Upper lobe of right lung (tissue), 1 donor: ENCODE results near the gene MAP7D3. TPM values are rescaled to one million over a fixed set of nuclear protein-coding genes. Genes with fewer than 3 reads are reported as not detected.

Experiments
- ATAC-seq: fragments of 200-7000 bp; cut with Tn5 transposase; one replicate; pipeline ENCODE4 v1.9.1; 2020; ENCODE audit warnings: mild to moderate bottlenecking, moderate library complexity
- DNase-seq: peaks from one replicate; pipeline ENCODE4 v3.0.0-alpha.2; 2020
- H3K27ac ChIP-seq: fragments of 200-600 bp; one replicate; pipeline ENCODE4 v1.8.0; 2022
- H3K27me3 ChIP-seq: fragments of 200-600 bp; one replicate; pipeline ENCODE4 v1.8.0; 2022; ENCODE audit warnings: mild to moderate bottlenecking
- H3K36me3 ChIP-seq: fragments of 200-600 bp; one replicate; pipeline ENCODE4 v1.8.0; 2022
- H3K4me1 ChIP-seq: fragments of 200-600 bp; one replicate; pipeline ENCODE4 v1.8.0; 2022
- H3K4me3 ChIP-seq: fragments of 200-600 bp; one replicate; pipeline ENCODE4 v1.8.0; 2022; ENCODE audit warnings: mild to moderate bottlenecking
- H3K9me3 ChIP-seq: fragments of 200-600 bp; one replicate; pipeline ENCODE4 v1.8.0; 2022
- CTCF ChIP-seq: fragments of 200-600 bp; IDR thresholded peaks from one replicate; pipeline ENCODE4 v1.8.0; 2022; ENCODE audit warnings: antibody characterized with exemption
- intact Hi-C: fragments of 100-400 bp; cut with DNase I; formaldehyde crosslinking; loops from one replicate; pipeline ENCODE4 v1.11.0; 2022
- total RNA-seq: library from RNA; stranded (reverse); fragmentation: NEBNext Ultra II Directional; extraction: Animal tissue kit (Norgen Biotek cat#: 25700); gene quantifications from one replicate; pipeline ENCODE4 v1.2.1, GENCODE V29; 2021
- donor health status: DM: no; HTN: yes; CAD: no; lungs with severe emphysema.

The MAP7D3 gene
- total RNA-seq, 1 donor from 2014 or later, result 7.9 TPM

GRCh38 chrX:136209751-136210150, 41.4 kb downstream of the MAP7D3 start:
- intact Hi-C loops, result loop anchor here (5.0 kb wide), 1 partner anchor 42 kb away; no protein-coding TSS in a partner anchor
- Histone ChIP-seq H3K4me1 (peaks cover 11% of the 10 kb centered on the region), H3K27me3 (no peaks in the 10 kb centered on the region), H3K4me3 (no peak overlapping the region), H3K9me3 (no peaks in the 10 kb centered on the region), H3K36me3 (peaks cover 4% of the 10 kb centered on the region), H3K27ac (no peak overlapping the region)
- no peak for ATAC-seq
- no peak for TF ChIP-seq CTCF
- DNase-seq, result no peak

DNA sequence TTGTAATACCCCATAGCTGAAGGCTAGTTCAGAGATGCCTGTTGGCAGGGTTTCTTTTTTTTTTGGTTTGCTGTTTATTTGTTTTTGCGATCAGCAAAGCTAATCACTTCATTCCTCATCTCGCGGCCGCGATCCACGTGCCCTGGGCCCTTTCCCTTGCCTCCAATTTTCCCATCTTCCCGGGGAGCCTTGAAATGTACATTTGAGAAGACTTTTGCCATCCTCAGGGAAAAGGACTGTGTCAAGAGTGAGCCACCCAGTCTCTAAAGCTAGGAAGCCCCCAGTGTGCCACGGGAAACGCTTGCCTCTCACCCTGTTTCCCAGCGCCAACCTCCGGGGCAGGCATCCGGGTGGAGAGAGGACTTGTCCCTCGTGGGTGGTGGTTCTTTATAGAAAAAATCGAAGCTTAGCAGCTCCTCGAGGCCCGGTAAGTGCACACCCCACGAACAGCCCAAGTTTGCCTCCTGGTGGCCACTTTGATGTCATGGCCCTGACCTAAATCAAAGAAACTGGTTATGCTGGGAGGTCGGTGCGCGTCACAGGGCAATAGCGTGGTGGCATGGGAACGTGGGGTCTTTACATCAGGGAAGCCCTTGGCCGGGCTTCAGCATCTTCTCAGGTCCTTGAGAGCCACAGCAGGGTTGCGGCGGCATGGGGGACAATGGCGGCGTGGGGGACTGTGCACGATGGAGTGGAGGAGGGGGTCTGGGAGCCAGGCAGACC, 42.0 kb downstream of the MAP7D3 start:
- DNase-seq, result peak; percentile 66
- peak; percentile 72 for ATAC-seq
- peaks cover 4% of the 10 kb centered on the region for H3K36me3 ChIP-seq
- intact Hi-C loops, result no loop called here
- TF ChIP-seq CTCF, result peak; percentile 49
- no peaks in the 10 kb centered on the region for H3K9me3 ChIP-seq
- H3K4me3 ChIP-seq, result no peak overlapping the region
- peaks cover 13% of the 10 kb centered on the region for H3K4me1 ChIP-seq
- H3K27ac ChIP-seq, result no peak overlapping the region
- no peaks in the 10 kb centered on the region for H3K27me3 ChIP-seq

GRCh38 chrX:136207546-136207945, 43.7 kb downstream of the MAP7D3 start:
- intact Hi-C loops, result no loop called here
- ATAC-seq (no peak), DNase-seq (no peak)
- Histone ChIP-seq H3K4me1 (peaks cover 19% of the 10 kb centered on the region), H3K27me3 (no peaks in the 10 kb centered on the region), H3K27ac (no peak overlapping the region), H3K36me3 (peaks cover 4% of the 10 kb centered on the region), H3K4me3 (no peak overlapping the region), H3K9me3 (no peaks in the 10 kb centered on the region)
- no peak for TF ChIP-seq CTCF

- ATAC-seq (no peak), DNase-seq (no peak)
- Histone ChIP-seq H3K4me3 (no peak overlapping the region), H3K27ac (no peak overlapping the region), H3K4me1 (peaks cover 19% of the 10 kb centered on the region), H3K36me3 (peaks cover 4% of the 10 kb centered on the region), H3K27me3 (no peaks in the 10 kb centered on the region), H3K9me3 (no peaks in the 10 kb centered on the region)
- intact Hi-C loops, result no loop called here
- TF ChIP-seq CTCF, result no peak
Observed at GRCh38 chrX:136206916-136207315, 44.3 kb downstream of the MAP7D3 start.

DNA sequence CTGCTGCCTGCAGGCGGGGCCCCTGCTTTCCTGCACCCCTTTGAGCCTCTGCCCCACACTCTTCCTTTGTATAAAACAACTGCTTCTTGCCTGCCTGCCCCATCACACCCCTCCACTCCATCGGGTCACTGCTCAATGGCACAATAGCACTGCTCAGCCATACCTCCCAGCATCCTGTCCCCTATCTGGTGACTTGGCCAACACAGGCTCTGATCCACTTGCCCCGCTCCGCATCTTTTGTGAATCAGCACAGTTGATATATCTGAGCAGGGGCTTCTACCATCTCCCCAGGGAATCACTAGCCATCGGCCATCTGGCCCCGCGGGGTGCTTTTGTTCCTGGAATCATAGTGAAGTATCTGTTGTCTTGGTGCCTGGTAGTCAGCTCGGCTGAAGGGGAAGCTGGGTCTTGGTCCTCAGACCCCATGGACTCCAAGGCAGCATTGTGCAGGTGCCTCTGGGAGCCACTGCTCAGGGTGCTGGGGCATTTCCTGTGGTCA, 45.3 kb downstream of the MAP7D3 start:
- H3K4me3 ChIP-seq, result no peak overlapping the region
- H3K27me3 ChIP-seq, result no peaks in the 10 kb centered on the region
- DNase-seq (no peak), ATAC-seq (no peak)
- H3K9me3 ChIP-seq, result no peaks in the 10 kb centered on the region
- no peak for TF ChIP-seq CTCF
- peaks cover 4% of the 10 kb centered on the region for H3K36me3 ChIP-seq
- H3K27ac ChIP-seq, result peak overlapping the region; percentile 73
- H3K4me1 ChIP-seq, result peaks cover 19% of the 10 kb centered on the region
- intact Hi-C loops, result no loop called here
